Mammary epithelial cell (primary cell): ENCODE measurements around the gene ARSA.

ENCODE experiments used
- CTCF ChIP-seq, 2 donors: IDR thresholded peaks in 1 of 2; conservative IDR thresholded peaks in 1 of 2; 2 replicates each; pipeline ENCODE4 v1.5.1; 2011 to 2012; ENCODE audit warnings: inconsistent platforms in 2 of 2, low read length in 2 of 2, mild to moderate bottlenecking in 2 of 2, control low read depth in 1 of 2, low read depth in 1 of 2; ENCODE audit not compliant: insufficient read depth in 1 of 2; ENCODE audit errors: extremely low read depth in 1 of 2
- EZH2 ChIP-seq: IDR thresholded peaks from 2 replicates; pipeline ENCODE4 v1.6.1; 2012; ENCODE audit warnings: low read length, inconsistent platforms, borderline replicate concordance

- TF ChIP-seq EZH2 (no peak), CTCF (conservative IDR thresholded peaks at IDR 0.05 in 1 of 2, IDR thresholded peaks at IDR 0.05 in 1 of 2; ENCODE audit: extremely low read depth in 1 of 2, insufficient read depth in 1 of 2, low read depth in 1 of 2, low read length in 2 of 2) (no peak)
These were observed 15.8 kb downstream of the ARSA start for GRCh38 chr22:50612168-50612527.
